H1 (cell line): ENCODE measurements around the gene CNNM2. TPM values are rescaled to one million over a fixed set of nuclear protein-coding genes. Genes with fewer than 3 reads are reported as not detected.

Experiments
- ASH2L ChIP-seq: fragments of 200-600, 300-600 bp; sonication (generic); IDR thresholded peaks from one replicate; pipeline ENCODE4 v1.7.1; 2017; ENCODE audit warnings: low read length
- CEBPB ChIP-seq: IDR thresholded peaks from 2 replicates; pipeline ENCODE4 v1.6.1; 2012; ENCODE audit warnings: low read depth, low read length
- CHD1 ChIP-seq: IDR thresholded peaks from 2 replicates; pipeline ENCODE4 v1.6.1; 2012; ENCODE audit warnings: low read depth, low read length, improper control_type of control experiment
- CHD7 ChIP-seq: fragments of 300-600 bp; sonication (generic); IDR thresholded peaks from 2 replicates; pipeline ENCODE4 v1.7.1; 2012; ENCODE audit warnings: low read length, moderate library complexity, mild to moderate bottlenecking, inconsistent platforms; ENCODE audit not compliant: insufficient replicate concordance
- EP300 ChIP-seq, 2 experiments: IDR thresholded peaks; 1 replicate in 1 of 2; 2 replicates in 1 of 2; pipeline ENCODE4 v1.6.1; 2011 to 2012; ENCODE audit warnings: low read depth in 2 of 2, low read length in 2 of 2, mild to moderate bottlenecking in 2 of 2, borderline replicate concordance in 1 of 2, inconsistent platforms in 1 of 2, moderate library complexity in 1 of 2
- RAD21 ChIP-seq, 2 experiments: IDR thresholded peaks in 1 of 2; conservative IDR thresholded peaks in 1 of 2; 2 replicates each; pipeline ENCODE4 v1.6.1; 2011; ENCODE audit warnings: low read depth in 2 of 2, low read length in 2 of 2, improper control_type of control experiment in 1 of 2, inconsistent platforms in 1 of 2, mild to moderate bottlenecking in 1 of 2, moderate library complexity in 1 of 2
- RXRA ChIP-seq: IDR thresholded peaks from 2 replicates; pipeline ENCODE4 v1.6.1; 2011; ENCODE audit warnings: low read depth, mild to moderate bottlenecking, low read length, moderate library complexity; ENCODE audit not compliant: insufficient read depth
- TAF7 ChIP-seq: optimal IDR thresholded peaks from 2 replicates; pipeline ENCODE3; 2011; ENCODE audit warnings: low read depth, mild to moderate bottlenecking, inconsistent platforms, low read length, moderate library complexity, borderline replicate concordance
- TBP ChIP-seq: IDR thresholded peaks from 2 replicates; pipeline ENCODE4 v1.6.1; 2011; ENCODE audit warnings: low read depth, low read length, improper control_type of control experiment
- YY1 ChIP-seq: IDR thresholded peaks from 2 replicates; pipeline ENCODE4 v1.6.1; 2011; ENCODE audit warnings: low read depth, mild to moderate bottlenecking, low read length
- polyA plus RNA-seq, 7 experiments: library from polyadenylated mRNA; depleted of rRNA in 3 of 7; stranded (reverse) in 5 of 7; unstranded in 2 of 7; fragments of >200 nt in 5 of 7; fragments of 200-250 nt in 2 of 7; gene quantifications; 1 replicate in 5 of 7; 2 replicates in 1 of 7; 4 replicates in 1 of 7; pipeline versions ENCODE4 v1.2.1 to v1.2.3, GENCODE V29; 2011 to 2013; ENCODE audit warnings: missing spikeins in 2 of 7, mixed read lengths in 2 of 7
- total RNA-seq: library from RNA; stranded (reverse); fragmentation: NEBNext Ultra II Directional; extraction: Animal tissue kit (Norgen Biotek cat#: 25700); gene quantifications from 2 replicates; pipeline ENCODE4 v1.2.1, GENCODE V29; 2021

The CNNM2 gene
- total and polyA plus RNA-seq, 2 of the 8 experiments (the other 6 are each of a cell fraction or from before 2014, with no cell fraction given): 7.3 to 23.6 TPM

- no peak for TF ChIP-seq CHD7
- TF ChIP-seq CEBPB: no peak
- TF ChIP-seq RXRA: no peak
- no peak for TF ChIP-seq RAD21 (IDR thresholded peaks at IDR 0.05 in 1 of 2, conservative IDR thresholded peaks at IDR 0.05 in 1 of 2; ENCODE audit: low read depth in 2 of 2, low read length in 2 of 2)
- TF ChIP-seq CHD1: no peak
- TF ChIP-seq EP300 (IDR thresholded peaks at IDR 0.05; ENCODE audit: borderline replicate concordance in 1 of 2, low read depth in 2 of 2, low read length in 2 of 2): no peak
- no peak for TF ChIP-seq YY1
- TF ChIP-seq TAF7: no peak
- TF ChIP-seq ASH2L: no peak
- no peak for TF ChIP-seq TBP
Measured at GRCh38 chr10:103123282-103124024, 205.4 kb downstream of the CNNM2 start (continued).
